GM19455 (cell line): ENCODE data around the gene SH2D1A.
"Not testable (repeated sequence)": the region's sequence is repeated elsewhere in the genome, so short reads cannot be mapped to it uniquely, and the experiment has no call there.

ENCODE experiments used
- ATAC-seq: cut with Tn5 transposase; IDR thresholded peaks from one replicate; pipeline ENCODE4 v1.9.1; 2021; ENCODE audit not compliant: unreplicated experiment

SH2D1A gene

DNA sequence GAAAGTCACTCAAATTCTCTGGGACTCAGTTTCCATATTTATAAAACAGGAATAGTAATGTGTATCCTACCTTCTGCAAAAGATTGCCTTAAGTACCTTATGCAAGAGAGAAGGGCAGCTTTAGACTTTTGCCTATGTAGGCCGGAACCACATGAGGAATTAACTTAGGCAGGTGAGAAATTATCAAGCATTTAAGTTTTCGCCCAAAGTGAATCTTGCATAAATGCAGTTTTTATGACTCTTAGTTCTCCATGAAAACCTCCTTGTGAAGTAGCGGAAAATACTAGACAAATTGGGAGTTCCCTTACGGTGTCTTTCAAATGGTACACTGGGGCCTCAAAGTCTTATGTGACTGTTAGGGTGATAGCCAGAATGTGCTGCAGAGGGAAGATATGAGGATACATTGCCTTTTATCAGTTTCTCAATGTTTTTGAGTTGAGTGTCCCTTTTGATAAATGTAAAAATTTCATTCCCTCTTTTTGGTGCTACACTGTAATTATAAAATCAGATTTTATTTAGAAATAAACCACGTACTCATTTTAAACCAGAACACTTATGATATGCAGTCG is 2.6 kb downstream of the SH2D1A start:
- ATAC-seq = no peak

DNA sequence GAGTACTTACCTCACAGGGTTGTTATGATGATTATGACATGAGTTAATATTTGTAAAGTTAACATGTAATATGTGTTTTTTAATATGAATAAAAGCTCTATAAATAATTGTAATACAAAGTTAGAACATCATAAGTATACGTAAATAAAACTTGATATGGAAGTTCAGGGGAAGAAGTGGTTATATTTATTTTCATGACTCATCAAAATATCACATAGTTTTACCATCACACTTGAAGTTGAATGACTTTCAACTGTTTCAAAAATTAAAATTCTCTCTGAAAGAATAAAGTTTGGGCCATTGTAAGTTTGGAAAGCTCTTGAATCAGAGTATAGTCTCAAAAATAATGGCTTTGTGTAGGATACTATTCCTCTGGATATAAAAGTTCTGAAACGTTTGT is 8.3 kb downstream of the SH2D1A start:
- no peak for ATAC-seq

- no peak for ATAC-seq
Measured at GRCh38 chrX:124358800-124359383, 12.5 kb downstream of the SH2D1A start.

- ATAC-seq = no peak
Measured at GRCh38 chrX:124362072-124362471, 15.7 kb downstream of the SH2D1A start.

DNA sequence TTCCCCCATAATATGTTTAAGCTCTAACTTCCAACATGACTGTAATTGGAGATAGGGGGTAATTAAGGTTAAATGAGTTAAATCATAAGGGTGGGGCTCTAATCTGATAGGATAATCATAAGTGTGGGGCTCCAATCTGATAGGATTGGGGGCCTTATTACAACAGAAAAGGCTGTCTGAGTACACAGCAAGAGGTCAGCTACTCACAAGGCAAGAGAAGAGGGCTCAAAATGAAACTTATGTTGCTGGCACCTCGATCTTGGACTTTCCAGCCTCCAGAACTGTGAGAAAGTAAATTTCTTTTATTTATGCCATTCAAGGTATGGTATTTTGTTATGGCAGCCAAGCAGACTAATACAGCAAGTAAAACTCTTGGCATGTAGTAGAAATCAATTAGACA is 16.4 kb downstream of the SH2D1A start:
- ATAC-seq = no peak

DNA sequence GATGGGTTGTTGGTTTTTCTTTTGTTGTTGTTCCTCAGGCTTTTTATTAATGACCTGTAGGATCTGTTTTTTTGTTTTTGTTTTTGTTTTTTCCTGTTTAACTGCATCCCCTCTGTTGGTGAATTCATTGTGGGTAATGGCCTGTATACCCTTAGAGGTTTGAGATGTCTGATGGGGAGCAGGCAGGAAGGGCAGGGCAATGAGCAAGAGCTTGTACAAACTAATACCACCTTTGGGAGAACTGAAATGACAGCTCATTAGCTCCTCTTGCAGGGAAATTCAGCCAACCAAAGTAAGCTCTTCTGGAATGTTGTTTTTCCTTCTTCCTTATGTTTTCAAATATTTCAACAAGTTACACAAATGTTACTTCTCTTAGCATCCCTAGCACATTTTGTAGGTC is 23.4 kb downstream of the SH2D1A start:
- ATAC-seq = no peak

DNA sequence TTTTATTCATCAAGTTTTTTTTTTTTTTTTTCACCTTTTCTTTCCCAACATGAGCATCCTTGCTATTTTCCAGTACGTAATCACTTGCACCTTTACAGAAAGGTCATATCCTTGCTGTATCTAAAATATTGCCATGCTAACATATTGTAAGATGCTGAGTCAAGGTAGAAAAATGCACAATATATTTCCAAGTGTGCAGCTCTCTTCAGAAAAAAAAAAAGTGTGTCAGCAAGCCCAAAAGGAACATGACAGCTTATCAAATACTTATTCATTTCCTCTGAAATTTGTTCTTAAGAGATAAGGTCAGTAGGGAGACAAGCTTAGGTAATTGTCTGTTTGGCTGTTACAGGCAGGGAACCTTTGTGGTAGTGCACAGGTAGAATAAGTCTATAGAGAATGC is 27.0 kb downstream of the SH2D1A start:
- ATAC-seq = no peak

- ATAC-seq = no peak
Measured at GRCh38 chrX:124378643-124379042, 32.3 kb downstream of the SH2D1A start.

DNA sequence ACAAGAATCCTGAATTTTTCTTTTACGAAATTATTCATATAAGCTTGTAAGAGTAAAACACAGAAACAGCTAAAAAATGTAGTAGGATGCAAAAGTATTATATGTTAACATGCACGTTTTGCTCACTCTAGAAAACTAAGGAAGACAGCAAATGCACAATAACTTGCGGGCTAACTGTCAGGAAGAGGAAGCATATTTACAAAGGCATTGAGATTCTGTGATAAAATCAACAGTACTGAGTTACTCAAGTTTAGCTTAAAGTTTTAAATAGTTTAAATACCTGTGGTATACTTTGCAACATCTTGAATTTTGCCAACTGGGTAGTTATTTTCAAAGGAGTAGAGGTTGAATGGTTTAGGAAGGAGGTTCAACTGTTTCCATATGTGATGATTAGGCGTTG is 37.0 kb downstream of the SH2D1A start:
- ATAC-seq = no peak

DNA sequence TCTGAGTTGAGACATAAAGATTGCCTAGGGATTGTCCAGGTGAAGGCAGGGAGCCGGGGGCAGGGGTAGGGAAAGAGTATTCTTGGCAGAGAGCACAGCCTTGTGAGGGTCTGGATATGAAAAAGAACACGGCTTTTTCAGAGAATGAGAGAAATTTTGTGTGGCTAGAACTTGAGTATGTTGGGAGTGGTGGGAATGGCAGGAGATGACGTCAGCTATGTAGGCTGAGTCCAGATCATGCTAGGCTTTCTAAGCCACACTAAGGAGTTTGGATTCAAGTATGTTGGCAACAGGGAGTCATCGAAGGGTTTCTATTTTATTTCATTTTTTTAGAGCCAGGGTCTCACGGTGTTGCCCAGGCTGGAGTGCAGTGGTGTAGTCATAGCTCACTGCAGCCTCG is 40.0 kb downstream of the SH2D1A start:
- no peak for ATAC-seq

DNA sequence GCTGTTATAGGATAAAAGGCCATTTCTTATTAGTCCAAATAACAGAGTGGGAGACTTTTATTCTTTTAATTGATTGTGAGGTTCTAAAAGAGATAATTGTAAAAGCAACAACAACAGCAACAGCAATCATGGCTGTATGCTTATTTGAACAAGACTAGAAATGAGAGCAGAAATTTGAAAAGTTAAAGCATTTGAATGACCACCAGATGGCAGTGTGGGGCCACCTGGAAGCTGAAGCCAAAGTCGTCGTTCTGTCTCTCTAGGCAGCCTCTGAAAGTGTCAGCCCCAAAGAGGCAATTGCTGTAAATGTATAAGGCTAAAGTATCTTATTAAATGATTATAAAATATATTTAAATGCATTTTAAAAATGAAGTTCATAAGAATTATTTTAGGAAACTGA is 42.2 kb downstream of the SH2D1A start:
- ATAC-seq = peak; percentile 50

DNA sequence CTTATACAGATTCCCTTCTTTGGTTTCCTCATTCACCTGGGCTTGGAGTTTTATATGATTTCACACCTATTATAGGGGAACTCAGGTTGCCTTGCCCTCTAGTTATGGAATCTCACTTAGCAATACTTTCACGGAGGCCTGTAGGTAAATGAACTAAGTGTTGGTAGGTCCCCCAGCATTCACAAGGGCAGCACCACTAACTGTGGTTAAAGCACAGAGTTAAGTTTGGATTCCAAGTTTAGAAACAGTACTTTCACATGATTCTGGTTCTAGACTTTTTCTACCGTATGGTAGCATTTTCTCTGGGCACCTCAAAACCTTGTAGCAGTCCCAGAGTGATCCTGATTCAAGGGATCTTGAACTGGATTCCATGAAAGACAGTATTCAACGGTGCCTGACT is 46.4 kb downstream of the SH2D1A start:
- no peak for ATAC-seq

DNA sequence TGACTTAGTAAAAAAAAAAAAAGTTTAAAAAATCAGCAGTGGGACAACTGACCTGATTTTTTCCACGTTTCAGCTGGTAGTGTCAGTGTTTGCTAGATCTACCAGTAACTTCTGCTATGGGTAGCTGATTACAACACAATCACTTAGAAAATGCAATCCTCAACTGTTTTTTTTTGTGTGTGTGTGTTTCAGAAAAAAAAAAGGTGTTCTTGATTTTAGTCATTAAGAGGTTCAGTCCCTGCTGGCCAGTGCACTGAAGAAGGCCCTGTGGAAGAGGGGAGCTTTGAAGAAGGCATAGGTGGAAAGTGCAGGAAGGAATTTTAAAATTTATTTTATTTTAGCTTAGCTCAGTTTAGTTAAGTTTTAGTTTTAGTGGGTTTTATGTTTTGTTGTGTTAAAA is 46.9 kb downstream of the SH2D1A start:
- no peak for ATAC-seq

- no peak for ATAC-seq
Measured at GRCh38 chrX:124393659-124394058, 47.3 kb downstream of the SH2D1A start.

DNA sequence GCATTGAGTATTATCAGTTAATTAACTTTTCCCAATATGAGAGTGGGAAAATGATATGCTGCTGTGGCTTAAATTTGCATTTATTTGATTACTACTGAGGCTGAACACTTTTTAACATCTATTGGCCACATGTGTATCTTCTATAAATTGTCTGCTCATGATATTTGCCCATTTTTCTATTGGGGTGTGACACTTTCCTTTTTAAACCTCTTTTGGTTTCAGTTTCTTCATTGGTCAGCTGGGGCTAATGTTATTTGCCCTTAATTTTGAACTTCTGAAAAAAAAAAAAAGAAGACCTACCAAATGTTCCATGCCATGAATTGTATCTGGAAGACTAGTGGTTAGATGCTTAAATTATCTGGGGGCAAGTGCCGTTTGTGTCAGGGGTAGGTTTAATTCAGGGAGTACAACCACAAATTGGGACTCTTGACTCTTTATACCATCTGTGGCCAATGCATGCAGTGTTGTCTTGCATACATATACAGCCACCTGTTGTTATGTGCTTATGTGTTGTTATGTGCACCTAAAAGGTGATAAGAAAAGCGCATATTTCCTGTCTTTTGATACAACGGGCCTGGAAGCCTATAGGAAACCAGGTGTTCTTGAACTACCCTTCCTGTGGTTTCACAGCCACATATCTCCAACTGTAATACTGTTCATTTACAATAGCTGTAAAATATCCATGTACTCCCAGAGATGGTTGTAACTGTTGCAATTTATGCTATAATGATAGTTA is 49.0 kb downstream of the SH2D1A start:
- no peak for ATAC-seq

DNA sequence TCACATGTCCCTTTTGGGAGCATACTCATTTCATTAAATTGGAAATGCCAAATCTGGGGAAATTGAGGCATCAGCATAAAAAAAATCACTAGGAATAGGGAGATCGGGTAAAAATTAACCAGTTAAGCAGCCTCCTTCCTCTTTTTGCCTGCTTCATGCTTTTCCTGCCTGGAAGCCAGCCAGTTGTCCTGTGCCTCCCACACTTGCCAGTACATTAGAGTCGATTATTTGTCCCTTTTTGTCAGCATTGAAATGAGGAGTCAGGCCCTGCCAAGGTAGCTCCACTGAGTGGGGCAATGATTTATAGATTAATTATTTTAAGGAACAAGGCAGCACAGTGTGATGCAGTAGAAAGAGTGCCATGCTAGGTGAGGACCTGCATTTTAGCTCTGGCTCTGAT is 55.3 kb downstream of the SH2D1A start:
- no peak for ATAC-seq

DNA sequence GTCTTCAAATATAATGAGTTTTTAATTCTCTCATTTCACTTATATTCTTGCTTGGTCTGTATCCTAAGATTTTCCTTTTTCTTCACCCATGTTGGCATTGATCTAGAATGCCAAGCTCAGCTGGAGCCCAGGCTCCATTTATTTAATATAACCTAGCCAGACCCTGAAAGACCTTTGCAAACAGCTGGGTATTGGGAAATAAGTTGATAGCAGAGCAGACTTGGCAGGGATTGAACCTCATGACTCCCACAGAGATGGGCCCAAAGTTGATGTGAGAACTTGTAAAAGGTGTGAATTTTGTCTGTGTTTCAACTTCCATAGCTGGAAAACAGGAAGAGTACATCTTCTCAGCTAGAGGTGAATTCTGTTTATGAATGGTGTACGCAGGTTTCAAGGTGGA is 59.5 kb downstream of the SH2D1A start:
- ATAC-seq = no peak

DNA sequence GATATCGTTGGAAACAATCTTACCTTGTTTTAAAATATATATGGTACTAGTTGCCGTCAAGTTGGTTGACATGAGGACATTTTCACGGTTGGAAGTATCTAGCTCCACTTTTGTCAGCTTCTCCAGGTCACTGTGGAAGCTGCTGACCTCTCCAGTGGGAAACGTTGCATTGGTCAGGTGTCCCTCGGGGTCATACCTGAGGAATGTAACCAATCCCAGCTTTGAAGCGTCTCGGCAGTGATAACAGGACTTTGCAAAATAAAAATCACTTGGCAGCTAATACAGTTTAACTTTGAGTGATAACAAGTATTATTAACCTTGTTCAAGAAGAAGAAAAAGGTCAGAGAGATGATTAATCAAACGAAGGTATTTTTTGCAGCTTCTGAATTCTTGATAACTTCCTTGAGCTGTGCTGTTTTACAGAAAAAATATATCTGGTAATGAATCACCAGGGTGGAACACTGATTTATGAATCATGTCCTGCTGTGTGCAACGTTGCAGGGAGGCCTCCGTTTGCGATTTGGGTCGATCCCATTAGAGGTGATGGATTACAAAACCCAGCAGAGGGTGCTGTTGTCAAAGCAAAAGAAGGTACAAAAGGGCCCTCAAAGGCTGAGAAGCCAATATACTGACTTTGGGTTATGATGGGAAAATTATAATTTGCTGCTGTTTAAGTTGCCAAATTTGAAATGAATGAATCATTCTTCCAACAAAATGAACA is 60.1 kb downstream of the SH2D1A start:
- peak; percentile 84 for ATAC-seq

GRCh38 chrX:124407226-124407625 is 60.9 kb downstream of the SH2D1A start:
- no peak for ATAC-seq

DNA sequence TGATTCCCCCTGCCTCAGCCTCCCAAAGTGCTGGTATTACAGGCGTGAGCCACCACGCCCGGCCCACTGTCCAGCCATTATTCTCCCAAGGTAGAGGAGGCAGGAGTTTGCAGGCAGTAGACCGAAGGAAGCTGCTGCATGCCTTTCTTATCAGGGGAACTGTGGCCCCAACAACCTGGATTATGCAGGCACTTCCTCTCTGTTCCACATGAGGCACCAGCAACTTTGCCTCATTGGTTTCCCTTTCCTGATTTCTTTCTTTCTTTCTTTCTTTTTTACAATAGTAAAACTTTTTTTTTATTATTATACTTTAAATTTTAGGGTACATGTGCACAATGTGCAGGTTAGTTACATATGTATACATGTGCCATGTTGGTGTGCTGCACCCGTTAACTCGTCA is 62.0 kb downstream of the SH2D1A start:
- ATAC-seq = not testable (repeated sequence)

- no peak for ATAC-seq
Measured at GRCh38 chrX:124413244-124413643, 66.9 kb downstream of the SH2D1A start.

DNA sequence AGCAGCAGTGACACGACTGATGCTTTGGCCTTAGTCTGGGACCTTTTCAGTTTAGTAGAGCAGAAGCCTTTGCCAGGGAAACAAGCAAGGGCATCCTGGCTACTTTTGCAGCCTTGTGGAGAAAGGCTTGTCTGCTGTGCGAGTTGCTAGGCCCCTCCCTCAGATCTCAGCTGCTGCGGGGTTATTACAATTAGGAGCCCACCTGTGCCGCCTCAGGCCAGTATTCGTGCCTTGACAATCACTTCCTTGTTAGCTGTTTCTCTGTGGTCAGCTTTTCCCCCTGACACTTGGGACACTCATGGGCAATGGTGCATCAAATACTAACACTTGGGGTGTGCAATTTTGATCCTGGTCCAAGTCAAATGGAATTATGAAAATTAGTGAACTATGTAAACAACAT is 67.9 kb downstream of the SH2D1A start:
- ATAC-seq = no peak
